Endothelial cell of hepatic sinusoid (primary cell): ENCODE data around the gene GPN2.
"Not testable (repeated sequence)": the region's sequence is repeated elsewhere in the genome, so short reads cannot be mapped to it uniquely, and the experiment has no call there.

Experiments
- in situ Hi-C: cut with HindIII; loops from 2 replicates; pipeline ENCODE4 v1.10.0; 2017; ENCODE audit warnings: low sequenced_read_pairs

The GPN2 gene

GRCh38 chr1:26838474-26839338 is 51.4 kb downstream of the GPN2 start:
- in situ Hi-C loops, result no loop called here

GRCh38 chr1:26837665-26838064 is 52.4 kb downstream of the GPN2 start:
- in situ Hi-C loops, result not testable (repeated sequence)

DNA sequence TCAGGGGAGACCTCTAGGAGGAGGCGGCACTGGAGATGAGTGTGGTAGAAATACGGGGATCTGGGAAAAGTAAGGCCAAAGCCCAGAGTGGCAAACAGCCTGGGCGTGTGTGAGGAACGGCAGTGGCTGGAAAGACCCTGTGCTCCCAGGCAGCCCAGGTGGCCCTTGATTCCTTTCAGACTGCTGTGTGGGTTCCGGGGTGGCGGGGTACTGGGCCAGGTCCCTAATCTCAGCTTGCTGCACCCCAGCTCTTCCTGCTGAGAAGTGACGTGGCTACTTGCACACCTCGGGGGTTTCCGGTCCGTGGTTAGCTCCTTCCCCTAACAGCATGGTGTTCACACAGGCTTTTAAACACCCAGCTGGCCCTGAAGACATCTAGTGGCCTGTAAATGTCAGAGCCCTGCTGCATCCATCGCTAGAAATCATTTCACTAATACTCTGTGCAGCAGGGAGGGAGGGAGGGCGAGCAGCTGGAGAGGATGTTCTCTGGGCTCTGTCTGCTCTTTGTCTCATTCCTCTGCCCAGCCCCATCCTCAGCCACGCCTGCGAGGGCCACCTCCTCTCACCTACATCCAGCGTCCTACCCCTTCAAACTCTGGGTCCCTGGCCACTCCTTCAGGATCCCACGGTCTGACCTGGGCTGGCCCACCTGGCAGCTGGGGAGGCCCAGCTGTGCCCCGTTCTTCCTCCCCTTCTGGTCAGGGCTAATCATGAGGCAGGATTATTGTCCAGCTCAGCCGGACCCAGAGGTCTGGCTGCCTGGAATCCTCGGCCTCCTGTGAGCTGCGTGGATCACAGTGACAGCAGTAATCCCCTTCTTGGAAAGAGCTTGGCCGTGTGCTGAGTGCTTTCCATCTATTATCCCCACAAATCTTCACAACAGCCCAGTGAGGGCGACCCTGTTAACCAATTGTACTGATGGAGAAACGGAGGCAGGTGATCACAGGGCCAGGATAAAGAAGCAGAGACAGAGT is 56.4 kb downstream of the GPN2 start:
- in situ Hi-C loops, result no loop called here

DNA sequence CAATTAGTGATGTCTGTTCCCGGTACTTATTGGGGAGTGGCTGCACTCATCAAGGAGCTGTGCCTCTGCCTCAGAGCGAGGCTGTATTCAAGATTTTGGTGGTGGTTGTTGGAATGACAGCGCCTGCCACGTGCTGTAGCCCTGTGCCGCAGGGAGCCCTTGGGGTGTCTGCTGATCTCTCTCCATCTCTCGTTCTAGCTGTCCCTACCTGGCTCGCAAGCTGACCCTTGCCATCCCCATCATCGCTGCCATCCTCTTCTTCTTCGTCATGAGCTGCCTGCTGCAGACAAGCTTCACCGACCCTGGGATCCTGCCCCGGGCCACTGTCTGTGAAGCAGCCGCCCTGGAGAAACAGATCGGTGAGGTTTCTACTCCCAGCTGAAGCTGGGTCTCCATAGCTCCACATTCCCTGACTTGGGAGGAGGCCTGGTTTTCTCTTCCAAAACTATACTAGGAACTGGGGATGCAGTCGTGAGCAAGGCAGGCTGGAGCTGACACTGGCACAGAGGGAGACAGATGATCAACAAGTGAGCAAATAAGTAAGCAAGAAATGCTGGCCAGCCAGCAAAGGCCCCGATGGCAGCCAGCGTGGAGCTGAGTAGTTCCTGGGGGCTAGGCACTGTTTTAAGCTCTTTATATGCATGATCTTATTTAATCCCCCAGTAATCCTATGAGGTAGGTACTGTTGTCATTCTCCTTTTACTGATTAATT is 57.7 kb downstream of the GPN2 start:
- in situ Hi-C loops, result no loop called here

- in situ Hi-C loops, result no loop called here
Observed at GRCh38 chr1:26831546-26832248, 58.4 kb downstream of the GPN2 start.

GRCh38 chr1:26831059-26831458 is 59.0 kb downstream of the GPN2 start:
- in situ Hi-C loops, result no loop called here

DNA sequence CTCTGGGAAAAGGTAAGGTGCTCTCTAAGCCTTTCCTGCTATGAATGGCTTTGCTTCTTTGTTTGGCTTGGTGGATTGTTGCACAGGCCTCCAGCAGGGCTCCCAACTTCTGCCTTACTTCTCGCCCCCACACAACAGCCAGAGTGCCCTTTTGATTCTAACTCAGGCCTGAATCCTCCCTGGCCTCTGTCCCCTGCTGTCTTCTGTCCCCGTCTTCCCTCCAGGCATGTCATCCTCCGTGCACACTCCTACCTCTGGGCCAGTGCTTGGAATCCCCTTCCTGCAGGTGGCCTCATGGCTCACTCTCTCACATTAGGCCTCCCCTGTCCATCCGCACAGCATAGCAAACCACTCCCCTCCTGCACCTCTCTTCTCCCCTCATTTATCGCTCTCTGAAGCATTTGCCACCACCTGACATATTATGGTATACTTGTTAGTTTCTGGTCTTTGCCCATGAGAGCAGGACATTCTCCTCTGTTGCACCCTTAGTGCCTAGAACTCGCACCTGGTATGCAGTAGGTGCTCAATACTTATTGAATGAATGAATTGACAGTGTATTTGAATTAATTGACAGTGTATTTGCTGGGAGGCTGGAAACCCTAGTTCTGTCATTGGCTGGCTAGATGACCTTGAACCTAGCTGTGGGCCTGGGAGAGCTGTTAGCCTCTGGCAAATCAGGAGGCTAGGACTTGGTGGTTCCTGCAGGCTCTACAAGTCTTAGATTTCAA is 60.7 kb downstream of the GPN2 start:
- in situ Hi-C loops, result no loop called here

GRCh38 chr1:26828411-26828991 is 61.6 kb downstream of the GPN2 start:
- in situ Hi-C loops, result no loop called here

DNA sequence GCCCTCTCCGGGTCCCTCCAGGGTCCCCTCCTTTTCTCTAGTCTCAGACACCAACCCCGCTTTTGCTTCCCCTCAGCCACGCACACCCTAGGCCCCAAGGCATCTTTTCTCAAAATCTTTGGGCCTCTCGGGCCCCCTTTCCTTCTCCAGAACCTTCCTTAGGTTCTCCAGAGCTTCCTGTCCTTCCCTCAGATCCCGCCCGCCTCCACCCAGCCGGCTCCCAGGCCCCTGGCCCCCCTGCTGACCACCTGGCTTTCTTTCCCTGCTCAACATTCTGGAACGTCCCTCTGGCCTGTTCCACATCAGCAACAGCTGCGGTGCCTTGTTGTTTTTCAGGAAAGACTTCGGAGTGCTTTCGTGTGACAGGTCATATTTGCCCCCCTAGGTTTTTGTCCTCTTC is 62.4 kb downstream of the GPN2 start:
- in situ Hi-C loops, result no loop called here

DNA sequence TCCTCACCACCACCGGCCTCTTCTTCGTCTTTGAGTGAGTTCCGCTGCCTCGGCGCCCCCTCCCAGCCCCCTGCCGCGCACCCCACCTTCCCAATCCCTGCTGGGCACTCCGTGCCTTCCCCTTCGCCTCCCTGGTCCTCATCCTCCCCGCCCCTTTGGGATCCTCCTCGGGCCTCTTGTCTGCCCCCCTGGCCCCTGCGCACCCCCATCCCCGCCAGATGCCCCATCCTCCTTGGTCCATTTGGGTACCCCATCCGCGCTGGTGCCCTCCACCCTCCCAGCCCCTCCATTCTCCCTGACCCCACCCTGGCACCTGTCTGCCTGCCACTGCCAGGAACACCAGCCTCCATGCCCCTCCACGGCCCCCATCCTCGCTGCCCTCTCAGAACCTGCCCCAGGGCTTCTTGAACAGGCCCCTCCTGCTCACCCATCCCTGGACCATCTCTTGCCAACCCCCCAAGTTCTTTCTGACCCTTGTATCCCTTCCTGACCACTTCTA is 62.9 kb downstream of the GPN2 start:
- in situ Hi-C loops, result no loop called here

GRCh38 chr1:26826261-26827105 is 63.6 kb downstream of the GPN2 start, which contains the start of gene ZDHHC18:
Gene ZDHHC18 (plus strand): TSS chr1:26826688. CDS start chr1:26826805, 117 bp downstream.
- in situ Hi-C loops, result no loop called here
